Activated naive CD4-positive, alpha-beta T cell treated with anti-CD3 and anti-CD28 coated beads, Interleukin-2, amount 50 U/mL, for 72 hours (primary cell): ENCODE data around the gene OR51M1. TPM values are rescaled to one million over a fixed set of nuclear protein-coding genes. Genes with fewer than 3 reads are reported as not detected.

ENCODE experiments used
- ATAC-seq, 2 donors: fragments of 150-1000 bp; cut with Tn5 transposase; 2 replicates each; pipeline ENCODE4 v1.10.0; 2021; ENCODE audit warnings: mild to moderate bottlenecking in 2 of 2, moderate library complexity in 2 of 2
- DNase-seq, 2 donors: peaks; one replicate each; pipeline ENCODE4 v3.0.0; 2021 to 2022; ENCODE audit warnings: low spot score in 2 of 2
- H3K27ac Mint-ChIP-seq, 2 donors: one replicate each; pipeline ENCODE4 v1.8.0; 2022; ENCODE audit warnings: mild to moderate bottlenecking in 2 of 2, mixed read lengths in 2 of 2
- H3K36me3 Mint-ChIP-seq, 2 donors: one replicate each; pipeline ENCODE4 v1.8.0; 2022; ENCODE audit warnings: mixed read lengths in 2 of 2
- H3K9me3 Mint-ChIP-seq, 2 donors: one replicate each; pipeline ENCODE4 v1.8.0; 2022; ENCODE audit warnings: mixed read lengths in 2 of 2
- total RNA-seq, 2 donors: library from RNA; stranded (reverse); gene quantifications; one replicate each; pipeline ENCODE4 v1.2.3, GENCODE V29; 2022

Gene OR51M1
- total RNA-seq, 2 donors from 2014 or later: not detected

- DNase-seq: no peak
- no peaks in the 10 kb centered on the region for H3K36me3 Mint-ChIP-seq
- H3K9me3 Mint-ChIP-seq: peaks cover 0 to 5% of the 10 kb centered on the region in 2 donors
- ATAC-seq: no peak
- H3K27ac Mint-ChIP-seq: no peak overlapping the region
Observed at GRCh38 chr11:5367448-5368074, 16.1 kb upstream of the OR51M1 start.

DNA sequence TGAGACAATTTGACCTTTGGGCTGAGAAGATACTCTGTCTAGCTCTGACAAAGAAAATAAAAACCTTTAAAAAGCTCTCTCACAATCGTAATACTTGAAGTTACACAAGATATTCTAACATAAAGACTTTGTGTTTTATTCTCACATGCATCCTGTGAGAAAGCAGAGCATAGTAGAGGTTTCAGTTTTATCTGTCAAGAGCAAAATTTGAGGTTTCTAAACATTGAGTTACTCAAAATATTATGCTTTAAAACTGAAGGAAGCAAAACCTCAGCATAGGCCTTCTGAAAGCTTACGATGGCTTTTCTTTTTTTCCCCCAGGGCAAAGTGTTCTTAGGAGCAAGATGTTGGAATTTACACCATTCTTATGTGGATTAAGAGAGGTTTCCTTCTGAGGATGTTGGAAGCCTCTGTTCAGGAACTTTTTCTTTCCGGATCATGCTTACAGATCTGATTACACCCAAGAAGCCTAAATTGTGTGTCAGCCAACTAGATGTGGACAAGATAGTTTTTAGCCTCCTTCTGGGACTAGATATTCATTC, 15.0 kb upstream of the OR51M1 start:
- no peak for ATAC-seq
- Mint-ChIP-seq H3K36me3 (no peaks in the 10 kb centered on the region), H3K27ac (no peak overlapping the region), H3K9me3 (peaks cover 0 to 10% of the 10 kb centered on the region in 2 donors)
- DNase-seq: no peak

DNA sequence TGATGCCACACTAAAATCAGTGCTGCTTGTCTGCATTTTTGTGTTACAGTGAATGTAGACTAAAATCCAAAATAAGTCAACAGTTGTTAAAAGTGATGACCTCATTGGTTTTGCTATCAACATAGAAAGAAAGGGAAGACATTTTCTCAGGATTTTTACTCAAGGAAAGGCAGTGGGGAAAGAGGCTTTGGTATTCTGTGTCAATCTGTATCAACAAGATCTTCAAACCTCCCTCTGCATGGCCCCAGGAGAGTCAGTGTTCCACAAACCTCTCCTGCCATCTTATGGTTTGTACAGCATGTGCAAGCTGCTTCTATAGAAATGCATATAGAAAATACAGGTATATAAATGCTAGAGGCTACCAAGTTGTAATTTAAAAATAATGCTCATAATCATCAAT, 13.8 kb upstream of the OR51M1 start:
- Mint-ChIP-seq H3K27ac (no peak overlapping the region), H3K36me3 (no peaks in the 10 kb centered on the region), H3K9me3 (peaks cover 0 to 10% of the 10 kb centered on the region in 2 donors)
- no peak for ATAC-seq
- DNase-seq: no peak

DNA sequence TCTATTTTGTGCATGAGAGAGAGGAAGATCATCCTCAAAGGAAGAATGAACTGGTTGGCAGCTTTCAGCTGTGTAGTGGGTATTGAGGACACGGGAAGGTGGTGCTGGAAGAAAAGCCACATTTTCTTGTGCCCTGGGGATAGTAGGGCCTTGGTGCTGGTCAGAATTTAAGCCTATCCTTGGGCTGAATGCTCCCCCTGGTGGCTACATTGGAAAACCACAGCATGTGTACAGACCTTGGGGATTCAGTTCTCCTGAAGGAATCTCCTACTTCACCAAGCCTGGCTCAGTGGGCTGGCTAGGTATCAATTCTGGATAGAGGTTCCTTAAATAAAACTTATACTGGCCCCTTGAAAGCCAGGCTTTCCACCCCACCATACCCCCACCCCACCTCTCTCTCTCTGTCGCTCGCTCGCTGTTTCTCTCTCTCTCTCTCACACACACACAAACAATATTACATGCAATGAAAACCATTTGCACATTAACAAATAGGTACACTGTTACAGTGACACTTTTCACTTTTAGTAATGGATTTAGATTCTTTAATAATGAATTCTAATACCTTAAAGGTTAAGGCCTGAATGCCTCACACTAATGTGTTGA, 2.8 kb upstream of the OR51M1 start:
- H3K9me3 Mint-ChIP-seq: no peaks in the 10 kb centered on the region
- H3K36me3 Mint-ChIP-seq: no peaks in the 10 kb centered on the region
- no peak overlapping the region for H3K27ac Mint-ChIP-seq
- peak; percentile 28 to 64 for ATAC-seq
- DNase-seq: peak in 1 of 2 donors; percentile 36

DNA sequence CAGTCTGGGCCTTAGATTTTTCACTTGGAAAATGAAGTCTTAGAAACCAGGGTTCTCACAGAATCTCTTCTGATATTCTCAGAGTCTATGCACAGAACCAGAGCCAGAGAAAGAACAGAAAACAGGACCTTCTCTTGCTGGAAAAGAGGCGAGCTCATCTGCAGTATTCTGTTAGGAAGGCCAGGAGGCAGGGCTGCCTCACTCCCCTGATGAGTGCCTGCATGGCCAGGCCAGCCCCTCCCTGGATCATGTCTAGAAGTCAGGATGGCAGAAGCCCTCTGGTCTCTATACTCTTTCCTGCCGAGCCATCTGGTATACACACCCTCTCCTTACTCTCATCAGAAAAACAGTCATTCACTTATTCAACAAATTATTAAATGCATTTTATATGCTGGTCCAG, 723 bp downstream of the OR51M1 start:
- DNase-seq (no peak), ATAC-seq (no peak)
- no peaks in the 10 kb centered on the region for H3K9me3 Mint-ChIP-seq
- no peaks in the 10 kb centered on the region for H3K36me3 Mint-ChIP-seq
- no peak overlapping the region for H3K27ac Mint-ChIP-seq

GRCh38 chr11:5390210-5390609, 6.6 kb downstream of the OR51M1 start:
- ATAC-seq (no peak), DNase-seq (no peak)
- H3K36me3 Mint-ChIP-seq: no peaks in the 10 kb centered on the region
- no peaks in the 10 kb centered on the region for H3K9me3 Mint-ChIP-seq
- H3K27ac Mint-ChIP-seq: no peak overlapping the region

DNA sequence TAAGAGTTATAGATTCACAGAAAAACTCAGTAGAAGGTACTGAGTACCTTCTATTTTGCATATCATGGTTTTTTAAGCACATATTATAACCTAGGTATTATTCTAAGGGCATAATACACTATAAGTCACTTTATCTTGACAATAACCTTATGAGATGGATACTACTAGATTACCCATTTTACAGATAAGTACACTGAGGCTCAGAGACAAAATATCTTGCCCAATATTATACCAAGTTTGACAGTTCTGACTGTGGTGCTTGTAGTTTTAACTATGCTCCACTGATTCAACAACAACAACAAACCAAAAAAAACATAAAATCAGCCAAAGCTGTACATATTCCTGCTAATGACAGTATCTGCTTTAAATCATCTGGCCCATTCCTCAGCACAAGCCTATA, 10.5 kb downstream of the OR51M1 start:
- no peaks in the 10 kb centered on the region for H3K36me3 Mint-ChIP-seq
- H3K27ac Mint-ChIP-seq: no peak overlapping the region
- no peak for DNase-seq
- ATAC-seq: no peak
- no peaks in the 10 kb centered on the region for H3K9me3 Mint-ChIP-seq

- no peak for DNase-seq
- no peak overlapping the region for H3K27ac Mint-ChIP-seq
- ATAC-seq: no peak
Observed at GRCh38 chr11:5398936-5399335, 15.3 kb downstream of the OR51M1 start.

DNA sequence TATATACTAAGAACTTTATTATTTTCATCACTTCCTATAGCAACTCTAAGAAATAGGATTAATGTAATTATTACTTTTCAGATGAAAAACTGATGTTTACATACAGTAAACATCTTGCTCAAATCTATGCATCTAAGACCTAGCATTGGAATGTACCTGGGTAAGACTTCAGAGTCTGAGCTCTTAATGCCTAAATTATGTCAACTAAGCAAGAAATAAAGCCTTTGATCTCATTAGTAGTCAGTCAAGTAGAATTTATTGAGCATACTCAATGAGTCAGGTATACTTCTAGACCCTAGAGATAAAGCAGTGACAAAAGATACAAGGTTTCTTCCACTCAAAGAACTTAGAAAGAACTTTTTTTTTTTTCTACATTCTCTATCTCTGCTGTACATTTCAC, 21.6 kb downstream of the OR51M1 start:
- Mint-ChIP-seq H3K36me3 (no peaks in the 10 kb centered on the region), H3K27ac (no peak overlapping the region), H3K9me3 (peaks cover 0 to 5% of the 10 kb centered on the region in 2 donors)
- no peak for DNase-seq
- ATAC-seq: no peak

More at GRCh38 chr11:5398936-5399335, 15.3 kb downstream of the OR51M1 start:
- no peaks in the 10 kb centered on the region for H3K36me3 Mint-ChIP-seq
- H3K9me3 Mint-ChIP-seq: peaks cover 0 to 5% of the 10 kb centered on the region in 2 donors

DNA sequence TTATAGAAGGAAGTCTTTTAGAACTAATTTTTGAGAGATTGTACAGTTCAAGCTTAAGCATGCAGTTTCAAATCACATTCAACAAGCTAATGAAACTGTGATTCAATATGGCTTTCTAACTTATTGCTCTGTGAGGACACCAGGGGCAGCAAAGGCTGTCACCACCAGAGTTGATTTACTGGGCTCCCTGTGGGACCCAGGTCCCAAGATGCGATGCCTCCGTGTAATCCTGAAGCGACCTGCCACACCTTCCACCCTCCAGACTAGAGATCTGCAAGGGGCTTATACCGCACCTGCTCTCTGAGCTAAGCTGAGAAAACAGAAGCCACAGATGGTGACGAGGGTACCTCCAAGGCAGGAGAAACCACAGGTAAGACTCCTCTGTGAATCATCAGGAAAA, 37.4 kb downstream of the OR51M1 start:
- Mint-ChIP-seq H3K9me3 (no peaks in the 10 kb centered on the region), H3K27ac (no peak overlapping the region), H3K36me3 (no peaks in the 10 kb centered on the region)
- no peak for ATAC-seq
- DNase-seq: no peak

DNA sequence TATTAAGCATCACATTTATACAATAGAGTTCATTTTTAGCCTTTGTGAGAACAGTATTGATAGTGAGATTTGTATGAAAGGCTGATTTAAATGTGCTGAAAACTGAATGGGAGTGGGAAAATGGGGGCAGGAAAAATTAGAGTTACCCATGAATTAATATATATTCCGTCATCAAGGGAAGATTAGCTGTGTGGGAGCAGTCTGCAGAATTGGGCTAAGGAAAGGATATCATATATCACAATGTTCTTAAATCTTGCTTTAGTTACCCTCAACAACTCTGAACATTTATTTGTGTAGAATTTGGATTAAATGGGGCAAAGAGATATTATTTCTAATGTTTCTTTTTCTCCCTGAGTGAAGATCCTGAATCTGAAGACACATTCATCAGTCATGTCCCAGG, 38.2 kb downstream of the OR51M1 start, which contains the start of gene OR51Q1:
TSS of gene OR51Q1 (plus strand) at position 301 of the 400 bp plus-strand sequence. CDS start at position 391, 90 bp downstream.
- Mint-ChIP-seq H3K36me3 (no peaks in the 10 kb centered on the region), H3K27ac (no peak within 1 kb of the TSS), H3K9me3 (no peaks in the 10 kb centered on the region)
- DNase-seq (no peak), ATAC-seq (no peak)

- Mint-ChIP-seq H3K27ac (no peak overlapping the region), H3K9me3 (no peaks in the 10 kb centered on the region), H3K36me3 (no peaks in the 10 kb centered on the region)
- DNase-seq: no peak
- no peak for ATAC-seq
Observed at GRCh38 chr11:5423131-5423530, 39.5 kb downstream of the OR51M1 start.

GRCh38 chr11:5441414-5441813, 57.8 kb downstream of the OR51M1 start, which contains the start of gene OR51I1:
Gene OR51I1, minus strand, starts transcription at chr11:5441514. Its CDS starts 0 bp downstream, at chr11:5441514.
- no peaks in the 10 kb centered on the region for H3K36me3 Mint-ChIP-seq
- ATAC-seq (no peak), DNase-seq (no peak)
- no peak within 1 kb of the TSS for H3K27ac Mint-ChIP-seq
- no peaks in the 10 kb centered on the region for H3K9me3 Mint-ChIP-seq

Other genes with a start within 250 kb of the OR51M1 start
- gene OR52A5, start 245.5 kb upstream of the OR51M1 start, total RNA-seq: not detected
- gene OR52A1, start 229.1 kb upstream of the OR51M1 start, total RNA-seq: not detected
- gene OR51V1, start 183.1 kb upstream of the OR51M1 start, total RNA-seq: not detected
- gene HBB, start 156.7 kb upstream of the OR51M1 start, total RNA-seq: not detected
- 1 to 10 TPM in 1 of 2 donors, not detected in 1; 1.6 TPM for gene HBD, start 149.3 kb upstream of the OR51M1 start, total RNA-seq
- gene HBG1, start 134.0 kb upstream of the OR51M1 start, total RNA-seq: not detected
- under 1 TPM in 1 of 2 donors, not detected in 1; 0.41 TPM for gene HBG2, start 129.0 kb upstream of the OR51M1 start, total RNA-seq
- not detected for gene HBE1, start 113.9 kb upstream of the OR51M1 start, total RNA-seq
- gene OR51B4, start 81.9 kb upstream of the OR51M1 start, total RNA-seq: not detected
- not detected for gene OR51B2, start 59.5 kb upstream of the OR51M1 start, total RNA-seq
- under 1 TPM in 1 of 2 donors, not detected in 1; 0.34 TPM for gene OR51B5, start 40.3 kb upstream of the OR51M1 start, total RNA-seq
- gene OR51B6, start 32.3 kb upstream of the OR51M1 start, total RNA-seq: not detected
- not detected for gene OR51Q1, start 38.3 kb downstream of the OR51M1 start, total RNA-seq
- not detected for gene OR51I1, start 57.7 kb downstream of the OR51M1 start, total RNA-seq
- not detected for gene OR51I2, start 65.5 kb downstream of the OR51M1 start, total RNA-seq
- gene OR52D1, start 104.9 kb downstream of the OR51M1 start, total RNA-seq: not detected
- under 1 TPM; 0.10 to 0.25 TPM for gene UBQLN3, start 126.1 kb downstream of the OR51M1 start, total RNA-seq
- under 1 TPM; 0.21 to 0.32 TPM for gene UBQLNL, start 132.9 kb downstream of the OR51M1 start, total RNA-seq
- under 1 TPM in 1 of 2 donors, not detected in 1; 0.23 TPM for gene OR52H1, start 164.7 kb downstream of the OR51M1 start, total RNA-seq
- gene OR52B6, start 197.1 kb downstream of the OR51M1 start, total RNA-seq: not detected
- gene TRIM6, start 212.8 kb downstream of the OR51M1 start, total RNA-seq: 1 to 10 TPM in 1 of 2 donors, under 1 TPM in 1; 0.80 to 1.6 TPM
- gene TRIM34, start 241.2 kb downstream of the OR51M1 start, total RNA-seq: 10 to 100 TPM; 10.9 to 12.0 TPM